ENCODE data around the gene THAP8.
"Not testable (repeated sequence)": the region's sequence is repeated elsewhere in the genome, so short reads cannot be mapped to it uniquely, and the experiment has no call there.

Gene THAP8

GRCh38 chr19:36067681-36068080 is 13.6 kb upstream of the THAP8 start:
- no peak for FAIRE-seq

- FAIRE-seq: no peak
These were observed 10.7 kb upstream of the THAP8 start for GRCh38 chr19:36064826-36065225.

GRCh38 chr19:36061367-36061766 is 7.3 kb upstream of the THAP8 start:
- no peak for FAIRE-seq

GRCh38 chr19:36060430-36060829 is 6.3 kb upstream of the THAP8 start:
- no peak for FAIRE-seq

GRCh38 chr19:36059180-36059910 is 5.3 kb upstream of the THAP8 start:
- FAIRE-seq: no peak

GRCh38 chr19:36058481-36059179 is 4.5 kb upstream of the THAP8 start:
- no peak for FAIRE-seq

- no peak for FAIRE-seq
These were observed 925 bp upstream of the THAP8 start, which contains the start of gene WDR62 for GRCh38 chr19:36054733-36055686. Gene WDR62 (plus strand): TSS chr19:36054897. CDS start chr19:36054972, 75 bp downstream.

- no peak for FAIRE-seq
These were observed 2.4 kb downstream of the THAP8 start for GRCh38 chr19:36051637-36052036.

- FAIRE-seq: no peak
These were observed 2.8 kb downstream of the THAP8 start for GRCh38 chr19:36051236-36051635.

- no peak for FAIRE-seq
These were observed 4.9 kb downstream of the THAP8 start for GRCh38 chr19:36049080-36049698.

- FAIRE-seq: no peak
These were observed 6.2 kb downstream of the THAP8 start for GRCh38 chr19:36047835-36048234.

- FAIRE-seq: no peak
These were observed 7.5 kb downstream of the THAP8 start for GRCh38 chr19:36046443-36047050.

- no peak for FAIRE-seq
These were observed 10.1 kb downstream of the THAP8 start for GRCh38 chr19:36043952-36044351.

- no peak for FAIRE-seq
These were observed 12.3 kb downstream of the THAP8 start for GRCh38 chr19:36041831-36042230.

- not testable (repeated sequence) for FAIRE-seq
These were observed 13.0 kb downstream of the THAP8 start for GRCh38 chr19:36041092-36041491.

GRCh38 chr19:36040495-36040894 is 13.6 kb downstream of the THAP8 start:
- no peak for FAIRE-seq

GRCh38 chr19:36032251-36033104 is 21.6 kb downstream of the THAP8 start, which contains the start of gene CLIP3:
Gene CLIP3 (minus strand): TSS chr19:36032873. CDS start chr19:36032357, 516 bp downstream.
- FAIRE-seq: no peak

GRCh38 chr19:36031308-36031707 is 22.8 kb downstream of the THAP8 start:
- no peak for FAIRE-seq

- no peak for FAIRE-seq
These were observed 23.6 kb downstream of the THAP8 start for GRCh38 chr19:36030264-36031148.
